ENCODE measurements around the gene TTC7B.

GRCh38 chr14:90483571-90483974, 332.7 kb downstream of the TTC7B start:
- TF ChIP-seq CTCF (IDR thresholded peaks at IDR 0.05): no peak
- TF ChIP-seq POLR2A (IDR thresholded peaks at IDR 0.05): no peak
